ENCODE results near the gene ASB6. TPM values are rescaled to one million over a fixed set of nuclear protein-coding genes. Genes with fewer than 3 reads are reported as not detected.
A peak's percentile ranks its signal among the peaks of the same experiment; 100 is the strongest.

ASB6 gene
- total and polyA plus RNA-seq, 2 of the 13 experiments (the other 11 are each of a cell fraction or from before 2014, with no cell fraction given) = 8.2 to 8.4 TPM

DNA sequence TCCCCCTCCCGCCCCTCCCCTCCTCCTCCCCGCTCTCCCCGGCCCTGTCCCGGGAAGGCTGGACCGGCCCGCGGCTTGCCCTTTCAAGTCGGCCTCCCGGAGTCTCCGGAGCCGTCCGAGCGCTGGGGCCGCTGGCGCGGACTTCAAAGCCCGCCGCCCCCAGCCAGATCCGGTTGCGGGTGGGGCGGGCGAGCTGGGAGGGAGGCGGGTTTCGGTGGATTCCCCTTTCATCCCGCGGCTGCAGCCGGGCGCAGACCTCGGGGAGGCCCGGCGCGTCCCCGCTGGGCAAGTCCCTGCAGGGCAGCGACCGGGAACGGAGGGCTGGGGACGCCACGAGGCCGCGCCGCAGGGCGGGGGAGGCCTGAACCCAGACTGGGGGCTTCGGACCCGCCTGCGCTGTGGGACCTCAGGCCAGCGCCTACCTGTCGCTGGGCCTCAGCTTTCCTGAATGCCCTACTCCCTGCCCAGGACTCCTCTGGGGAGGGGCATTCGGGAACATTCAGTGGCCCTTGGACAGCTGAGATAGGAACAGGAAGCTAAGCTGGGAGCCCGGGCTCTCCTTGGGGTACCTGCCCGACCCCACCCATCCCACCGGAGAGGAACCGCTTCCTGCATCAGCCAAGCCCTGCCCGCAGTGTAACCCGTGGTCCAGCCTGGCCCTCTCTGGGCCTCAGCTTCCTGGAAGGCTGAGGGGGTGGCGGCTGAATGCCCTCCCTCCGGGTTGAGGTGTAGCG lies 44.4 kb downstream of the ASB6 start (continued):
- TF ChIP-seq TRAFD1 (CRISPR knock-in tag; IDR thresholded peaks at IDR 0.05; ENCODE audit: borderline replicate concordance) (no peak), DPF2 (CRISPR knock-in tag; IDR thresholded peaks at IDR 0.05; ENCODE audit: borderline replicate concordance, low read depth) (peak; percentile 62; the same call in 1 of the 2 replicates), NR2F6 (IDR thresholded peaks at IDR 0.05) (no peak; the same call in 1 of the 2 replicates), NR2F6 (CRISPR knock-in tag; IDR thresholded peaks at IDR 0.05) (no peak; the same call in none of the 2 replicates), FOXK2 (IDR thresholded peaks at IDR 0.05) (no peak), HES4 (CRISPR knock-in tag; IDR thresholded peaks at IDR 0.05; ENCODE audit: borderline replicate concordance) (no peak), HNRNPH1 (optimal IDR thresholded peaks at IDR 0.05; ENCODE audit: low read depth, low read length) (no peak), ZNF205 (CRISPR knock-in tag; IDR thresholded peaks at IDR 0.05) (peak; percentile 50), TAF1 (CRISPR knock-in tag; IDR thresholded peaks at IDR 0.05) (no peak), ZNF484 (CRISPR knock-in tag; IDR thresholded peaks at IDR 0.05; ENCODE audit: borderline replicate concordance, low read depth) (no peak), SRSF1 (optimal IDR thresholded peaks at IDR 0.05; ENCODE audit: low read depth, low read length) (no peak), NCOA5 (CRISPR knock-in tag; IDR thresholded peaks at IDR 0.05) (no peak), BRF2 (CRISPR knock-in tag; IDR thresholded peaks at IDR 0.05) (peak; percentile 74; the same call in 1 of the 2 replicates), ZBTB26 (CRISPR knock-in tag; IDR thresholded peaks at IDR 0.05; ENCODE audit: borderline replicate concordance) (no peak), ZBTB3 (CRISPR knock-in tag; IDR thresholded peaks at IDR 0.05; ENCODE audit: borderline replicate concordance, low read depth) (peak; percentile 28; the same call in 1 of the 2 replicates), SP140L (CRISPR knock-in tag; IDR thresholded peaks at IDR 0.05; ENCODE audit: borderline replicate concordance) (no peak), ZSCAN29 (CRISPR knock-in tag; conservative IDR thresholded peaks at IDR 0.05) (peak; percentile 95), PPARG (CRISPR knock-in tag; conservative IDR thresholded peaks at IDR 0.05) (peak; percentile 76), NR3C1 (CRISPR knock-in tag; IDR thresholded peaks at IDR 0.05) (no peak), XBP1 (CRISPR knock-in tag; IDR thresholded peaks at IDR 0.05) (no peak), RARA (CRISPR knock-in tag; IDR thresholded peaks at IDR 0.05) (peak; percentile 95)
- TF ChIP-seq, protein P1, sequence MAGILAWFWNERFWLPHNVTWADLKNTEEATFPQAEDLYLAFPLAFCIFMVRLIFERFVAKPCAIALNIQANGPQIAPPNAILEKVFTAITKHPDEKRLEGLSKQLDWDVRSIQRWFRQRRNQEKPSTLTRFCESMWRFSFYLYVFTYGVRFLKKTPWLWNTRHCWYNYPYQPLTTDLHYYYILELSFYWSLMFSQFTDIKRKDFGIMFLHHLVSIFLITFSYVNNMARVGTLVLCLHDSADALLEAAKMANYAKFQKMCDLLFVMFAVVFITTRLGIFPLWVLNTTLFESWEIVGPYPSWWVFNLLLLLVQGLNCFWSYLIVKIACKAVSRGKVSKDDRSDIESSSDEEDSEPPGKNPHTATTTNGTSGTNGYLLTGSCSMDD (CRISPR knock-in tag; IDR thresholded peaks at IDR 0.05) = no peak
- TF ChIP-seq, protein P2, sequence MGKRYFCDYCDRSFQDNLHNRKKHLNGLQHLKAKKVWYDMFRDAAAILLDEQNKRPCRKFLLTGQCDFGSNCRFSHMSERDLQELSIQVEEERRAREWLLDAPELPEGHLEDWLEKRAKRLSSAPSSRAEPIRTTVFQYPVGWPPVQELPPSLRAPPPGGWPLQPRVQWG (CRISPR knock-in tag; IDR thresholded peaks at IDR 0.05; ENCODE audit: borderline replicate concordance, low read depth) = no peak
- TF ChIP-seq, protein P3, sequence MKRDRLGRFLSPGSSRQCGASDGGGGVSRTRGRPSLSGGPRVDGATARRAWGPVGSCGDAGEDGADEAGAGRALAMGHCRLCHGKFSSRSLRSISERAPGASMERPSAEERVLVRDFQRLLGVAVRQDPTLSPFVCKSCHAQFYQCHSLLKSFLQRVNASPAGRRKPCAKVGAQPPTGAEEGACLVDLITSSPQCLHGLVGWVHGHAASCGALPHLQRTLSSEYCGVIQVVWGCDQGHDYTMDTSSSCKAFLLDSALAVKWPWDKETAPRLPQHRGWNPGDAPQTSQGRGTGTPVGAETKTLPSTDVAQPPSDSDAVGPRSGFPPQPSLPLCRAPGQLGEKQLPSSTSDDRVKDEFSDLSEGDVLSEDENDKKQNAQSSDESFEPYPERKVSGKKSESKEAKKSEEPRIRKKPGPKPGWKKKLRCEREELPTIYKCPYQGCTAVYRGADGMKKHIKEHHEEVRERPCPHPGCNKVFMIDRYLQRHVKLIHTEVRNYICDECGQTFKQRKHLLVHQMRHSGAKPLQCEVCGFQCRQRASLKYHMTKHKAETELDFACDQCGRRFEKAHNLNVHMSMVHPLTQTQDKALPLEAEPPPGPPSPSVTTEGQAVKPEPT (CRISPR knock-in tag; IDR thresholded peaks at IDR 0.05; ENCODE audit: low read depth) = peak; percentile 59; the same call in 1 of the 2 replicates
